A549 (cell line): Measurements from ENCODE around the gene FOXN4. TPM values are rescaled to one million over a fixed set of nuclear protein-coding genes. Genes with fewer than 3 reads are reported as not detected.
"Not testable (repeated sequence)": the region's sequence is repeated elsewhere in the genome, so short reads cannot be mapped to it uniquely, and the experiment has no call there.

Experiments used
- ATAC-seq, 2 experiments: fragments of 200-7000 bp in 1 of 2; fragments of >200 bp in 1 of 2; cut with Nextera tagmentation in 1 of 2; cut with Tn5 transposase in 1 of 2; 3 replicates each; pipeline versions ENCODE4 v1.8.0 to v1.9.1; 2018 to 2020; ENCODE audit warnings: mild to moderate bottlenecking in 1 of 2, moderate library complexity in 1 of 2
- CTCF ChIA-PET: fragments of 300-600 bp; sonication (Branson Sonifier 250); formaldehyde crosslinking; extraction: SDS; loops from one replicate; lab custom pipeline; 2021; ENCODE audit warnings: antibody characterized with exemption, inconsistent platforms; lab: Yijun Ruan, JAX
- POLR2A ChIA-PET: fragments of 350-600 bp; formaldehyde crosslinking; extraction: SDS; loops from one replicate; lab custom pipeline; 2021; ENCODE audit warnings: antibody characterized with exemption, inconsistent platforms; lab: Yijun Ruan, JAX
- DNase-seq, 2 experiments: peaks; one replicate each; pipeline versions ENCODE4 v3.0.0 to v3.0.0-alpha.2; 2011 to 2016; ENCODE audit warnings: low read depth in 1 of 2, low spot score in 1 of 2
- FAIRE-seq: peaks from 2 replicates; lab custom pipeline; 2011; peaks lifted over from hg19 to GRCh38; lab: Jason Lieb, UNC
- H3K27ac ChIP-seq, 2 experiments: fragments of >200 bp; sonication (Bioruptor Twin); formaldehyde crosslinking; 3 replicates each; pipeline ENCODE4 v1.5.1; 2016 to 2017
- H3K4me1 ChIP-seq: fragments of >200 bp; sonication (Bioruptor Twin); formaldehyde crosslinking; 3 replicates; pipeline ENCODE4 v1.6.1; 2016
- H3K4me2 ChIP-seq: fragments of >200 bp; sonication (Bioruptor Twin); formaldehyde crosslinking; 3 replicates; pipeline ENCODE4 v1.6.1; 2016
- H3K4me3 ChIP-seq: fragments of >200 bp; sonication (Bioruptor Twin); formaldehyde crosslinking; 3 replicates; pipeline ENCODE4 v1.5.1; 2016
- H3K9me3 ChIP-seq: fragments of >200 bp; sonication (Bioruptor Twin); formaldehyde crosslinking; 3 replicates; pipeline ENCODE4 v1.6.1; 2016
- CEBPB ChIP-seq, 2 experiments: fragments of >200 bp in 1 of 2; sonication (Bioruptor Twin) in 1 of 2; formaldehyde crosslinking in 1 of 2; IDR thresholded peaks; 2 replicates each; pipeline ENCODE4 v1.6.1; 2012 to 2016
- CTCF ChIP-seq: fragments of >200 bp; sonication (Bioruptor Twin); formaldehyde crosslinking; IDR thresholded peaks from 3 replicates; pipeline ENCODE4 v1.5.1; 2016
- EP300 ChIP-seq, 2 experiments: fragments of >200 bp; sonication (Bioruptor Twin); formaldehyde crosslinking; IDR thresholded peaks; 2 replicates in 1 of 2; 3 replicates in 1 of 2; pipeline ENCODE4 v1.6.1; 2016 to 2017
- ESRRA ChIP-seq: fragments of 150-350 bp; IDR thresholded peaks from 2 replicates; pipeline ENCODE4 v1.6.1; 2014; ENCODE audit warnings: mild to moderate bottlenecking, low read length, borderline replicate concordance
- FOXS1 ChIP-seq: fragments of 250-450 bp; sonication (Bioruptor Pico); IDR thresholded peaks from 2 replicates; pipeline ENCODE4 v1.5.0; 2020; ENCODE audit warnings: mild to moderate bottlenecking, moderate library complexity
- GATA3 ChIP-seq: IDR thresholded peaks from 2 replicates; pipeline ENCODE4 v1.6.1; 2012; ENCODE audit warnings: borderline replicate concordance
- HDAC2 ChIP-seq: fragments of 200-600 bp; sonication (generic); IDR thresholded peaks from 2 replicates; pipeline ENCODE4 v1.6.1; 2016
- JUN ChIP-seq, 2 experiments: fragments of >200 bp; sonication (Bioruptor Twin); formaldehyde crosslinking; IDR thresholded peaks; 2 replicates in 1 of 2; 3 replicates in 1 of 2; pipeline ENCODE4 v1.6.1; 2016 to 2017
- MAFK ChIP-seq: fragments of 450-650 bp; IDR thresholded peaks from 2 replicates; pipeline ENCODE4 v1.6.1; 2014; ENCODE audit not compliant: partially characterized antibody
- MAX ChIP-seq: IDR thresholded peaks from 2 replicates; pipeline ENCODE4 v1.6.1; 2012
- MYC ChIP-seq: IDR thresholded peaks from 2 replicates; pipeline ENCODE4 v1.6.1; 2012; ENCODE audit warnings: mild to moderate bottlenecking, inconsistent platforms, low read length, improper control_type of control experiment, borderline replicate concordance
- NPAS2 ChIP-seq: fragments of 250-450 bp; sonication (Bioruptor Pico); IDR thresholded peaks from 2 replicates; pipeline ENCODE4 v1.8.0; 2022; ENCODE audit warnings: mild to moderate bottlenecking, moderate library complexity, borderline replicate concordance
- PBX3 ChIP-seq: IDR thresholded peaks from 2 replicates; pipeline ENCODE4 v1.6.1; 2012
- RARB ChIP-seq: fragments of 250-450 bp; sonication (Bioruptor Pico); IDR thresholded peaks from 2 replicates; pipeline ENCODE4 v1.8.0; 2021; ENCODE audit warnings: mild to moderate bottlenecking, moderate library complexity
- TP53 ChIP-seq: fragments of 250-450 bp; sonication (Bioruptor Pico); IDR thresholded peaks from 2 replicates; pipeline ENCODE4 v1.5.0; 2021; ENCODE audit warnings: mild to moderate bottlenecking, moderate library complexity
- ZC3H11A ChIP-seq: fragments of 450-650 bp; IDR thresholded peaks from 2 replicates; pipeline ENCODE4 v1.6.1; 2014; ENCODE audit warnings: antibody characterized with exemption, mild to moderate bottlenecking
- ZFP36 ChIP-seq: fragments of 450-650 bp; IDR thresholded peaks from 2 replicates; pipeline ENCODE4 v1.6.1; 2014; ENCODE audit warnings: borderline replicate concordance; ENCODE audit not compliant: partially characterized antibody
- WGBS: methylation state at CpG from one replicate; pipeline ENCODE4 v1.1.6; 2017; ENCODE audit errors: missing lambda C conversion rate; 5-methylcytosine and 5-hydroxymethylcytosine counted together
- polyA plus RNA-seq, 4 experiments: library from polyadenylated mRNA; depleted of rRNA in 3 of 4; stranded (reverse); fragments of >200 nt; fragmentation: RNase III in 1 of 4; extraction: RNeasy Plus Mini Kit Qiagen cat#74134 plus additional on column Dnase treatment in 1 of 4; gene quantifications; 2 replicates in 3 of 4; 3 replicates in 1 of 4; pipeline ENCODE4 v1.2.3, GENCODE V29; 2011 to 2017

Gene FOXN4
- polyA plus RNA-seq, 2 of the 4 experiments (the other 2 are of a cell fraction), result 0.05 TPM; not detected in 1

DNA sequence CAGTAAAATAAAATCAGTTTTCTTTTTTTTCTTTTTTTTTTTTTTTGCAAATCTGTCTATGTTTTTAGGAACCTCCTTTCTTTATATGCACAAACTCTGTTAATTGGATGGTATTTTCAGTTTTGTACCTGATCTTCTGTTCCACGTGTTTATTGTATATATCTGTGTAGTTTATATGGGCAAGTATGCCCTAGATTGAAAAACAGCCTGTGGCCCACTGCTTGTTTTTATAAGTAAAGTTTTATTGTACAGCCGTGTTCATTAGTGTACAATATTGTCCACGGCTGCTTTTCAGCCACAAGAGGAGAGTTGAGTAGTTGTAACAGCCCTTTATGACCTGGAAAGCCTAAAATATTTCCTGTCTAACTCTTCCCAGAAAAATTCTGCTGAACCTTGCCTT is 19.9 kb upstream of the FOXN4 start:
- DNase-seq, result no peak
- 45% methylated on average over 3 of the region's 3 CpGs for WGBS
- no peak overlapping the region for H3K4me2 ChIP-seq
- ChIA-PET POLR2A (no interaction called here), CTCF (interaction anchor here (0.7 kb wide), 1 partner anchor 340 kb away, joined by 3 read pairs; no protein-coding TSS in a partner anchor)
- ATAC-seq, result no peak
- no peak for TF ChIP-seq MAX
- TF ChIP-seq CTCF, result no peak
- TF ChIP-seq MAFK, result no peak
- TF ChIP-seq GATA3, result no peak
- no peak for TF ChIP-seq HDAC2
- no peak for TF ChIP-seq RARB (CRISPR knock-in tag)
- no peaks in the 10 kb centered on the region for H3K4me1 ChIP-seq
- no peak for FAIRE-seq
- no peaks in the 10 kb centered on the region for H3K9me3 ChIP-seq
- no peak overlapping the region for H3K4me3 ChIP-seq
- no peak overlapping the region for H3K27ac ChIP-seq

- H3K4me3 ChIP-seq, H3K9me3 ChIP-seq, H3K4me1 ChIP-seq, CTCF ChIA-PET, ATAC-seq, POLR2A ChIA-PET, FAIRE-seq, DNase-seq, H3K4me2 ChIP-seq, H3K27ac ChIP-seq: not testable (repeated sequence)
- 48% methylated on average over 8 of the region's 8 CpGs for WGBS
Measured at GRCh38 chr12:109321294-109321693, 12.2 kb upstream of the FOXN4 start.

DNA sequence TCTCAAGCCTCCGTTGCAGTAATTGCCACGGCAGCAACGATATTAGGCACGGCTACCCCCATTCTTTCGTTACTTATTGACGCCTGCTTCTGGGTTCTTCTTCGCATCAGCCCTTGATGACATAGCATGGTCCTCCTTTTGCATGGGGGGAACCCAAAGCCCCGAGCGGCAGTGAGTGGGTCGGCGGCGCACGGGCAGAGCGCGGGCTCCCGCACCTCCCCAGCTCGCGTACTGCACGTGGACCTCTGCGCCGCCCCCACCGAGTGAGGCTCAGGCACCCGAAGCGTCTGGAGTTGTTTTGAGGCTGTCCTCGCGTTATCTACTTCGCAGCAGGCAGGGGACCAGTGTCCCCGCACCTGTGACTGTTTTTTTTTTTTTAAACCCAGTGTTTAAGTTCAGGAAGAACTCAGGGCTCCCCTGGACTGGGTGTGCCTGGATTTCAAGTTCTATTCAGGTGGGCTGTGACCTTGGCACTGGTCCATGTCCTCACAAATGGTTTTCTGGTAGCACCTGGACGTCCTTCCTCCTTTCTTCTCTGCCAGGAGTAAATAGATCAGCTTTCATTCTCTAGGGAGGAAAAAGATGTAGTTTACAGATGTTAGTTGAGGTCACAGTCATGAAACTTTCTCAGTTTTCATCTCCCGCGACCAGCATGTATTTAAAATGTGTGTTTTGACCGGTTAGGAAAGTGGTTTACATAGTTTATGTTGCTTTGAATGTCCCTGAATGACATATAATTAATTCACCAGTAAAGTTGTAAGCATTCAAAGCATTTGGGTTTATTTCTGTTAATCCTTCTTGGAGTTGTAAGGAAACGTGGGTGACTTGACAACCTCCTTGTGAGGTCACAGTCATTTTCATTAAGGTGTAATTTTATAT is 1.4 kb upstream of the FOXN4 start:
- TF ChIP-seq ZC3H11A (no peak), CEBPB (IDR thresholded peaks at IDR 0.05) (no peak), ZFP36 (no peak), FOXS1 (CRISPR knock-in tag) (no peak), MAFK (no peak), TP53 (CRISPR knock-in tag) (no peak), ESRRA (no peak), EP300 (IDR thresholded peaks at IDR 0.05) (no peak), MYC (no peak), PBX3 (no peak), GATA3 (no peak), NPAS2 (CRISPR knock-in tag) (no peak), JUN (IDR thresholded peaks at IDR 0.05) (no peak)
- no peaks in the 10 kb centered on the region for H3K9me3 ChIP-seq
- ChIA-PET POLR2A (no interaction called here), CTCF (interaction anchor here (2.3 kb wide), 1 partner anchor 8 kb away, joined by 6 read pairs; no protein-coding TSS in a partner anchor)
- DNase-seq (no peak), FAIRE-seq (no peak), ATAC-seq (peak; percentile 5 to 9; a peak in 3 of 6 replicates)
- H3K4me2 ChIP-seq, result peak overlapping the region; percentile 99
- peak overlapping the region; percentile 64 to 79; a peak in 5 of 6 replicates for H3K27ac ChIP-seq
- H3K4me3 ChIP-seq, result peak overlapping the region; percentile 59
- 47% methylated on average over 32 of the region's 33 CpGs for WGBS
- H3K4me1 ChIP-seq, result peaks cover 14% of the 10 kb centered on the region; the same call in 2 of the 3 replicates
